ENCODE data around the gene NAPSA. TPM values are rescaled to one million over a fixed set of nuclear protein-coding genes. Genes with fewer than 3 reads are reported as not detected.

NAPSA gene
- total and polyA plus RNA-seq, 10 of the 15 experiments (the other 5 are each of a cell fraction or from before 2014, with no cell fraction given): 6.7 to 45.4 (median 17.1) TPM

GRCh38 chr19:50313812-50314536 is 51.5 kb downstream of the NAPSA start (continued):
- TF ChIP-seq CBX5 (IDR thresholded peaks at IDR 0.05; ENCODE audit: low read depth) (no peak), BCL3 (IDR thresholded peaks at IDR 0.05; ENCODE audit: borderline replicate concordance, insufficient read depth, low read depth, low read length, poor library complexity, severe bottlenecking) (no peak)

- BruUV-seq (replicated peaks): no TSS peak
- CTCF ChIA-PET: no interaction called here
- Histone ChIP-seq H2AFZ (ENCODE audit: control insufficient read depth, low read depth, low read length) (no peak overlapping the region), H3K4me3 (no peak overlapping the region), H3K9ac (ENCODE audit: control insufficient read depth, insufficient read depth, low read length) (no peak overlapping the region), H3K79me2 (ENCODE audit: control insufficient read depth, insufficient read depth, low read length) (no peaks in the 10 kb centered on the region), H3K4me1 (ENCODE audit: control insufficient read depth, insufficient read depth, low read length) (no peaks in the 10 kb centered on the region), H4K20me1 (ENCODE audit: control insufficient read depth, insufficient read depth) (no peaks in the 10 kb centered on the region), H3K9me3 (replicated peaks; ENCODE audit: control insufficient read depth, insufficient read depth, low read length) (no peaks in the 10 kb centered on the region), H3K4me2 (ENCODE audit: control insufficient read depth, insufficient read depth) (no peak overlapping the region), H3K27ac (ENCODE audit: control insufficient read depth, insufficient read depth) (no peak overlapping the region), H3K36me3 (ENCODE audit: control insufficient read depth in 2 of 2, insufficient read depth in 2 of 2, low read length in 1 of 2) (no peaks in the 10 kb centered on the region), H3K27me3 (replicated peaks in 1 of 2; ENCODE audit: control insufficient read depth in 2 of 2, insufficient read depth in 2 of 2, low read length in 1 of 2) (peaks cover 11 to 12% of the 10 kb centered on the region in 2 experiments)
- POLR2A ChIA-PET: interaction anchor here (0.6 kb wide), 2 partner anchors 17 to 76 kb away, joined by 3 read pairs; no protein-coding TSS in a partner anchor
- SMC1A ChIA-PET (ENCODE audit: uncharacterized antibody, unreplicated experiment): no interaction called here
- DNase-seq (ENCODE audit: low read depth, low spot score) (no peak), ATAC-seq (no peak), FAIRE-seq (no peak)
- in situ Hi-C loops (cut with MboI): no loop called here
- RAD21 ChIA-PET (ENCODE audit: unreplicated experiment): no interaction called here
- intact Hi-C loops (cut with micrococcal nuclease; ENCODE audit: unreplicated experiment): no loop called here
- WGBS (ENCODE audit: insufficient coverage, insufficient replicate concordance, low lambda C conversion rate, missing lambda C conversion rate): 33% methylated on average over 27 of the region's 27 CpGs
- TF ChIP-seq PKNOX1 (IDR thresholded peaks at IDR 0.05): no peak
- TF ChIP-seq SP1 (IDR thresholded peaks at IDR 0.05; ENCODE audit: low read depth, low read length): no peak
- no peak for TF ChIP-seq CHD4 (IDR thresholded peaks at IDR 0.05)
- TF ChIP-seq SIX5 (IDR thresholded peaks at IDR 0.05; ENCODE audit: low read depth, low read length, severe bottlenecking): no peak
These were observed 52.2 kb downstream of the NAPSA start for GRCh38 chr19:50312967-50313811.

Measured in GM12878 (cell line).